Memory B cell (primary cell): ENCODE measurements around the gene PRELID2.
"Not testable (repeated sequence)": the region's sequence is repeated elsewhere in the genome, so short reads cannot be mapped to it uniquely, and the experiment has no call there.

Experiments
- ATAC-seq: fragments of 150-1000 bp; cut with Tn5 transposase; 2 replicates; pipeline ENCODE4 v1.10.0; 2021; ENCODE audit warnings: low read depth, mild to moderate bottlenecking, moderate library complexity
- DNase-seq, 2 donors: peaks; one replicate each; pipeline ENCODE4 v3.0.0; 2022; ENCODE audit warnings: low spot score in 2 of 2
- H3K27ac Mint-ChIP-seq: one replicate; pipeline ENCODE4 v1.8.0; 2022; ENCODE audit warnings: mild to moderate bottlenecking, moderate library complexity, mixed read lengths
- H3K27me3 Mint-ChIP-seq: one replicate; pipeline ENCODE4 v1.8.0; 2022; ENCODE audit warnings: mixed read lengths
- H3K36me3 Mint-ChIP-seq: one replicate; pipeline ENCODE4 v1.8.0; 2022; ENCODE audit warnings: mild to moderate bottlenecking, mixed read lengths
- H3K4me1 Mint-ChIP-seq: one replicate; pipeline ENCODE4 v1.8.0; 2022; ENCODE audit warnings: mixed read lengths
- H3K4me3 Mint-ChIP-seq: one replicate; pipeline ENCODE4 v1.8.0; 2022; ENCODE audit warnings: mild to moderate bottlenecking, moderate library complexity, mixed read lengths
- H3K9me3 Mint-ChIP-seq: one replicate; pipeline ENCODE4 v1.8.0; 2022; ENCODE audit warnings: mixed read lengths

Gene PRELID2

GRCh38 chr5:145834917-145835847 lies at the start of gene PRELID2:
PRELID2 (minus strand) TSS chr5:145835342; CDS start chr5:145835251, 91 bp downstream.
- H3K4me3 Mint-ChIP-seq: peak within 1 kb of the TSS; percentile 75
- ATAC-seq (peak; percentile 87), DNase-seq (peak; percentile 23 to 50)
- H3K27ac Mint-ChIP-seq: no peak within 1 kb of the TSS
- H3K27me3 Mint-ChIP-seq: peaks cover 4% of the 10 kb centered on the region
- no peaks in the 10 kb centered on the region for H3K36me3 Mint-ChIP-seq
- H3K4me1 Mint-ChIP-seq: peaks cover 5% of the 10 kb centered on the region
- H3K9me3 Mint-ChIP-seq: no peaks in the 10 kb centered on the region

GRCh38 chr5:145874765-145875164 lies 39.6 kb upstream of the PRELID2 start:
- ATAC-seq (no peak), DNase-seq (no peak)
- no peak overlapping the region for H3K27ac Mint-ChIP-seq
- no peak overlapping the region for H3K4me3 Mint-ChIP-seq
- no peaks in the 10 kb centered on the region for H3K36me3 Mint-ChIP-seq
- H3K4me1 Mint-ChIP-seq: no peaks in the 10 kb centered on the region
- peaks cover 1% of the 10 kb centered on the region for H3K9me3 Mint-ChIP-seq
- peaks cover 9% of the 10 kb centered on the region for H3K27me3 Mint-ChIP-seq

GRCh38 chr5:145872914-145873313 lies 37.8 kb upstream of the PRELID2 start, which contains the start of gene GRXCR2:
GRXCR2 (minus strand) TSS chr5:145873014; CDS start chr5:145872968, 46 bp downstream.
- Mint-ChIP-seq H3K4me1 (no peaks in the 10 kb centered on the region), H3K36me3 (no peaks in the 10 kb centered on the region), H3K9me3 (no peaks in the 10 kb centered on the region), H3K4me3 (no peak within 1 kb of the TSS), H3K27ac (no peak within 1 kb of the TSS), H3K27me3 (peaks cover 9% of the 10 kb centered on the region)
- DNase-seq (no peak), ATAC-seq (no peak)

- Mint-ChIP-seq H3K4me1 (no peaks in the 10 kb centered on the region), H3K27ac (no peak overlapping the region), H3K9me3 (no peaks in the 10 kb centered on the region), H3K27me3 (peaks cover 9% of the 10 kb centered on the region), H3K4me3 (no peak overlapping the region), H3K36me3 (no peaks in the 10 kb centered on the region)
- ATAC-seq: no peak
- DNase-seq: no peak
These were observed 37.3 kb upstream of the PRELID2 start for GRCh38 chr5:145872486-145872885.

- Mint-ChIP-seq H3K27me3 (peaks cover 6% of the 10 kb centered on the region), H3K4me3 (no peak overlapping the region), H3K9me3 (peaks cover under 1% of the 10 kb centered on the region), H3K4me1 (no peaks in the 10 kb centered on the region), H3K27ac (no peak overlapping the region), H3K36me3 (no peaks in the 10 kb centered on the region)
- DNase-seq (no peak), ATAC-seq (no peak)
These were observed 34.6 kb upstream of the PRELID2 start for GRCh38 chr5:145869753-145870152.

- DNase-seq (no peak), ATAC-seq (no peak)
- Mint-ChIP-seq H3K4me3 (no peak overlapping the region), H3K36me3 (no peaks in the 10 kb centered on the region), H3K27me3 (peaks cover 1% of the 10 kb centered on the region), H3K4me1 (no peaks in the 10 kb centered on the region), H3K27ac (no peak overlapping the region), H3K9me3 (peaks cover 3% of the 10 kb centered on the region)
These were observed 32.7 kb upstream of the PRELID2 start for GRCh38 chr5:145867806-145868205.

- DNase-seq: not testable (repeated sequence)
These were observed 29.3 kb upstream of the PRELID2 start for GRCh38 chr5:145864432-145864831.

GRCh38 chr5:145863003-145863402 lies 27.9 kb upstream of the PRELID2 start:
- Mint-ChIP-seq H3K4me1 (no peaks in the 10 kb centered on the region), H3K4me3 (no peak overlapping the region), H3K36me3 (no peaks in the 10 kb centered on the region), H3K27me3 (no peaks in the 10 kb centered on the region), H3K27ac (no peak overlapping the region), H3K9me3 (peaks cover 3% of the 10 kb centered on the region)
- no peak for DNase-seq
- no peak for ATAC-seq

More at GRCh38 chr5:145864432-145864831, 29.3 kb upstream of the PRELID2 start:
- not testable (repeated sequence) for H3K4me3 Mint-ChIP-seq, H3K27ac Mint-ChIP-seq, ATAC-seq, H3K27me3 Mint-ChIP-seq, H3K36me3 Mint-ChIP-seq, H3K9me3 Mint-ChIP-seq, H3K4me1 Mint-ChIP-seq

- no peaks in the 10 kb centered on the region for H3K36me3 Mint-ChIP-seq
- DNase-seq (no peak), ATAC-seq (no peak)
- H3K4me1 Mint-ChIP-seq: no peaks in the 10 kb centered on the region
- H3K27me3 Mint-ChIP-seq: peaks cover 2% of the 10 kb centered on the region
- H3K9me3 Mint-ChIP-seq: peaks cover 3% of the 10 kb centered on the region
- no peak overlapping the region for H3K27ac Mint-ChIP-seq
- no peak overlapping the region for H3K4me3 Mint-ChIP-seq
These were observed 24.8 kb upstream of the PRELID2 start for GRCh38 chr5:145859897-145860296.

- no peak overlapping the region for H3K4me3 Mint-ChIP-seq
- DNase-seq: no peak
- H3K27ac Mint-ChIP-seq: no peak overlapping the region
- no peaks in the 10 kb centered on the region for H3K4me1 Mint-ChIP-seq
- peaks cover 2% of the 10 kb centered on the region for H3K27me3 Mint-ChIP-seq
- no peaks in the 10 kb centered on the region for H3K36me3 Mint-ChIP-seq
- peaks cover under 1% of the 10 kb centered on the region for H3K9me3 Mint-ChIP-seq
- ATAC-seq: no peak
These were observed 24.3 kb upstream of the PRELID2 start for GRCh38 chr5:145859453-145859852.

- Mint-ChIP-seq H3K4me1 (no peaks in the 10 kb centered on the region), H3K27ac (no peak overlapping the region), H3K4me3 (no peak overlapping the region), H3K27me3 (peaks cover 2% of the 10 kb centered on the region), H3K36me3 (no peaks in the 10 kb centered on the region), H3K9me3 (no peaks in the 10 kb centered on the region)
- DNase-seq: no peak
- ATAC-seq: no peak
These were observed 23.8 kb upstream of the PRELID2 start for GRCh38 chr5:145858959-145859358.

- H3K27ac Mint-ChIP-seq: no peak overlapping the region
- H3K36me3 Mint-ChIP-seq: no peaks in the 10 kb centered on the region
- H3K4me1 Mint-ChIP-seq: no peaks in the 10 kb centered on the region
- no peaks in the 10 kb centered on the region for H3K9me3 Mint-ChIP-seq
- DNase-seq: no peak
- ATAC-seq: peak; percentile 67
- H3K27me3 Mint-ChIP-seq: peaks cover 2% of the 10 kb centered on the region
- peak overlapping the region; percentile 12 for H3K4me3 Mint-ChIP-seq
These were observed 21.2 kb upstream of the PRELID2 start for GRCh38 chr5:145856285-145856818.

- Mint-ChIP-seq H3K9me3 (no peaks in the 10 kb centered on the region), H3K4me3 (no peak overlapping the region), H3K27me3 (peaks cover 2% of the 10 kb centered on the region), H3K36me3 (no peaks in the 10 kb centered on the region), H3K27ac (no peak overlapping the region), H3K4me1 (no peaks in the 10 kb centered on the region)
- ATAC-seq (no peak), DNase-seq (no peak)
These were observed 20.7 kb upstream of the PRELID2 start for GRCh38 chr5:145855763-145856267.

- DNase-seq: no peak
- Mint-ChIP-seq H3K4me1 (no peaks in the 10 kb centered on the region), H3K9me3 (no peaks in the 10 kb centered on the region), H3K27ac (no peak overlapping the region), H3K36me3 (no peaks in the 10 kb centered on the region), H3K4me3 (no peak overlapping the region), H3K27me3 (peaks cover 2% of the 10 kb centered on the region)
- no peak for ATAC-seq
These were observed 19.6 kb upstream of the PRELID2 start for GRCh38 chr5:145854651-145855258.
